ENCODE measurements around the gene ABCC6.
"Not testable (repeated sequence)": the region's sequence is repeated elsewhere in the genome, so short reads cannot be mapped to it uniquely, and the experiment has no call there.

DNA sequence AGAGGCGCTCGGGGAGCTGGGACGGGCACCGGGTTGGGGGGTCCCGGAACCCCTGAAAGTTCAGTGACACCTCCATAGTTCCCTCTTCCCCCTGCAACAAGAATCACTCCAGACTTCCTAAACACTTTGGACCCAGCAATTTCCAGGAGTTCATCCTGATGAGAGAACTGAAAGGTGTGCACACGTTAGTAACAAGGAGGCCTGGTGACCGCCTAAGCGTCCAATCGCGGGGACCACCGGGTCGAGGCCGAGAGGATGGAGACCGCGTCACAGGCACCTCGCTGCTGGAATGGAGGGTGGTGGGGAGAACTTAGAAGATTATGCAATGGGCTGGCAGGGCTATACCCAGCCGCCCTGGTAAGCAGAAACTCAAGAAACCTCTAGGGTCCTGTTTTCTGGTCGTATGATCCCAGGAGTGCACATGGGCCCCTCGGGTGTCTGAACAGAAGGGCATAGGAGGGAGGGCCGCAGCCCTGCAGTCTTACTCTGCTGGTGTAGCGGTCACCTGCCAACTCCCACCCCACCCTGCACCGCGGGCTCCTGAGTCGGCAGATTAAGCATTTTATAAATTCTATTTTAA, 458 bp upstream of the ABCC6 start:
- TF ChIP-seq, protein P1, sequence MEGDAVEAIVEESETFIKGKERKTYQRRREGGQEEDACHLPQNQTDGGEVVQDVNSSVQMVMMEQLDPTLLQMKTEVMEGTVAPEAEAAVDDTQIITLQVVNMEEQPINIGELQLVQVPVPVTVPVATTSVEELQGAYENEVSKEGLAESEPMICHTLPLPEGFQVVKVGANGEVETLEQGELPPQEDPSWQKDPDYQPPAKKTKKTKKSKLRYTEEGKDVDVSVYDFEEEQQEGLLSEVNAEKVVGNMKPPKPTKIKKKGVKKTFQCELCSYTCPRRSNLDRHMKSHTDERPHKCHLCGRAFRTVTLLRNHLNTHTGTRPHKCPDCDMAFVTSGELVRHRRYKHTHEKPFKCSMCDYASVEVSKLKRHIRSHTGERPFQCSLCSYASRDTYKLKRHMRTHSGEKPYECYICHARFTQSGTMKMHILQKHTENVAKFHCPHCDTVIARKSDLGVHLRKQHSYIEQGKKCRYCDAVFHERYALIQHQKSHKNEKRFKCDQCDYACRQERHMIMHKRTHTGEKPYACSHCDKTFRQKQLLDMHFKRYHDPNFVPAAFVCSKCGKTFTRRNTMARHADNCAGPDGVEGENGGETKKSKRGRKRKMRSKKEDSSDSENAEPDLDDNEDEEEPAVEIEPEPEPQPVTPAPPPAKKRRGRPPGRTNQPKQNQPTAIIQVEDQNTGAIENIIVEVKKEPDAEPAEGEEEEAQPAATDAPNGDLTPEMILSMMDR (conservative IDR thresholded peaks at IDR 0.05; ENCODE audit: low read depth, low read length): not testable (repeated sequence)
- TF ChIP-seq EZH2 (IDR thresholded peaks at IDR 0.05; ENCODE audit: borderline replicate concordance, low read depth, low read length, poor library complexity, severe bottlenecking): not testable (repeated sequence)
